GM19395 (cell line): ENCODE data around the gene FOXL3.
"Not testable (repeated sequence)": the region's sequence is repeated elsewhere in the genome, so short reads cannot be mapped to it uniquely, and the experiment has no call there.

Experiments
- ATAC-seq: cut with Tn5 transposase; IDR thresholded peaks from one replicate; pipeline ENCODE4 v1.9.1; 2021; ENCODE audit warnings: mild to moderate bottlenecking, moderate library complexity; ENCODE audit not compliant: unreplicated experiment

FOXL3 gene

GRCh38 chr7:289756-290553 is at the start of gene FOXL3:
Gene FOXL3, plus strand, starts transcription at chr7:290170. Its CDS starts 0 bp downstream, at chr7:290170.
- no peak for ATAC-seq

- ATAC-seq, result no peak
Observed at GRCh38 chr7:240887-241421, 49.0 kb upstream of the FOXL3 start.

- no peak for ATAC-seq
Observed at GRCh38 chr7:241513-241912, 48.5 kb upstream of the FOXL3 start.

- not testable (repeated sequence) for ATAC-seq
Observed at GRCh38 chr7:242826-243579, 47.0 kb upstream of the FOXL3 start.

GRCh38 chr7:243580-243978 is 46.4 kb upstream of the FOXL3 start:
- not testable (repeated sequence) for ATAC-seq

DNA sequence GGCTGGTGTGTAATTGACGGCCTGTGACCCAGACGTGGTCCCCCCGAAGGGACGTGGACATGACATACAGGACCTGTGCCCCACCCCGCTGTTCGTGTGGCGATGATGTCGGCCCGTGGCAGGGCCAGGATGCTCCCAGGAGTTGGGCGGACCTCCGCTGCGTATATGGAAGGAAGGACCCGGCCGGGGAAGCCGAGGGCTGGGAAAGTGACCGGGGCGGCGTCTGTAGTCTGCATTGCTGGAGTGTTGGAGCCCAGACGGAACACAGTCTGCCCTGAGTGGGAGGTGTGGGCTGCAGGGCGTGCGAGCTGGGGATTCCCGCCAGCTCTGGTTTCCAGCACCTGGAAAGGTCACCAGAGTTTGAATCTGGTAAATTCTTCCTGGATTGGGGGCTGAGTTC is 45.0 kb upstream of the FOXL3 start:
- ATAC-seq, result no peak

DNA sequence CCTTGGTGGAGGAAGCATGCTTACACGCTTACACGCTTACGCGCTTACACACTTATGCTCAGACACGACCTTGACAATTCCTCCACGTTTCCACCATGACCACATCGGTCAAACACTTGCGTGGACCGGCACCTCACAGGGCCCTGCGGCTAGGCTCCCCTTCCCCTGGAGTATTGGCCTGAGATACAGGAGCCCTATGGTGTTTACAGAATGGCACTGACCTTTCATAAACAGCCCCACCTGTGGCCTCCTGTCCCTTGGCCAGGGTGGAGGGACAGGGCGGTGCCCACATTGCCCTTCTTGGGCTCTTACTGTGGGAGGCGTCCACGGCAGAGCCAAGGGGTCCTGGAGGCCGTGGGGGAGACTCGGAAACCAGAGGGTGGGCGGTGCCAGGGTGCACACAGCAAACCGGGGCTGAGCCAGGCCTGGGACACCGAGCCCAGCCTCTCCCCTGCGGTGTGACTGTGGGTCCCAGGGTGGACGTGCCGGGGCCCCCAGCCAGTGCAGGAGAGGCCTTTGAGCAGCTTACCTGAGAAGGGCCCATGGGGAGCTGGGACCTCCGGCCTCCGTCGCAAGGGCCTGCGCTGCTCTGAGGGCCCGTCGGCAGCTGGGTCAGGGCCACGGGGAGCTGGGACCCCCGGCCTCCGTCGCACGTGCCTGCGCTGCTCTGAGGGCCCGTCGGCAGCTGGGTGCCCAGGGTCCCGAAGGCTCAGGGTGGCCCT is 44.2 kb upstream of the FOXL3 start:
- no peak for ATAC-seq

DNA sequence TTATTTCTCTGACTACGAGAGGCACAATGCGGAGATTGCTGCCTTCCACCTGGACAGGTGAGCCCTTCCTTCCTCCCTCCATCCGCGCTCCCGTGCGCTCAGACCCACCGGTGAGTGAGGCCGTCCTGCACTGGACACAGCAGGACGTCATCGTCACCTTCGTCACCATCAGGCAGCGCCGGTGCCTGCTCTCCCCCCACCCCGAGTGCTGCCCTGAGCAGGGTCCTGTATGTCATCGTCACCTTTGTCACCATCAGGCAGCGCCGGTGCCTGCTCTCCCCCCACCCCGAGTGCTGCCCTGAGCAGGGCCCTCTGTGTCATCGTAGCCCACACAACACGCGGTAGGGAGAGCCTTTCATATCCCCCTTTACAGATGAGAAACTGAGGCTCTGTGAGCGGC is 43.5 kb upstream of the FOXL3 start:
- ATAC-seq, result no peak

DNA sequence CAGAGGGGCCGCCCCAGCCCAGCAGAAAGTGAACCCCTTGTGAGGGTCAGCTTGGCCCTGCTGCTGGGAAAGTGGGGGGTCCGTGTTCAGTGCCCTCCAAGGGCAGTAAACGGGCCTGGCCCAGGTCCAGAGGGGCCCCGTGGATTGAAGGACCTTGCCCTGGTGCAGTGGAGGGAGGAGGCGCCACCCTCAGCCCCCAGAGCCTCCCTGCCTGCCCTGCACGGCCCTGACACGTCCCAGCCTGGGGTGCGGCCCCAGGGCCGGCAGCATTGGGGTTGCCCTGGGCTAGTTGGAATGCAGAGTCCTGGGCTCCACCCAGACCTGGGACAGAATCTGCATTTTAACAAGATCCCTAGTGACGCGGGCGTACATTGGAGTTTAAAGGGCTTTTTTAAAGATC is 42.8 kb upstream of the FOXL3 start:
- ATAC-seq, result no peak

GRCh38 chr7:247636-248035 is 42.3 kb upstream of the FOXL3 start:
- ATAC-seq, result no peak

DNA sequence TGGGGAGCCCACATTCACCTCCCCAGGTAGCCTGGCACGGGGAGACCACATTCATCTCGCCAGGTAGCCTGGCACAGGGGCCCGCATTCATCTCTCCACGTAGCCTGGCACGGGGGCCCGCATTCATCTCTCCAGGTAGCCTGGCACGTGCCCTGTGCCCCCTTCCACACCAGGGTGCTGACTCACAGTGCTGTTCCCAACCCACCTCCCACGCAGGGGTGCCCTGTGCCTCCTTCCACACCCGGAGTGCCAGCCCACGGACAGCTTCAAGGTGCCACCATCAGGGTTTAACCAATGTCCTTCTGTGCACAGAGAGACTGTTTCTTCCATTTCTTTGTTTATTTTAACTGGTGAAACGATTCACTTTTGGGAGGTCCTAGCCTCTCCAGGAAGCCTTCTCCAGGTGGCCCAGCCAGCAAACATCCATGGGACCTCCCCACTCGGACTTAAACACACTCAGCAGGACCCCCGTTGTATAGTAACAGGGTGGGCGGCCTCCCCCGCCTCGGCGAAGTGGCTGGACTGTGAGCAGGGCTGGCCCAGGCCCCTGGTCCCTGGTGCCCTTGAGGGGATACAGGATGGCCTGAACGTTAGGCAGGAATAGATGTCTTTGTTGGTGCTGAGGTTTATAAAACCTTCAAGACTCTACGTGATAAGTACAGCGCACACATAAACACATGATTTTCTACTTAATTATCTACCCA is 41.1 kb upstream of the FOXL3 start:
- ATAC-seq, result no peak

DNA sequence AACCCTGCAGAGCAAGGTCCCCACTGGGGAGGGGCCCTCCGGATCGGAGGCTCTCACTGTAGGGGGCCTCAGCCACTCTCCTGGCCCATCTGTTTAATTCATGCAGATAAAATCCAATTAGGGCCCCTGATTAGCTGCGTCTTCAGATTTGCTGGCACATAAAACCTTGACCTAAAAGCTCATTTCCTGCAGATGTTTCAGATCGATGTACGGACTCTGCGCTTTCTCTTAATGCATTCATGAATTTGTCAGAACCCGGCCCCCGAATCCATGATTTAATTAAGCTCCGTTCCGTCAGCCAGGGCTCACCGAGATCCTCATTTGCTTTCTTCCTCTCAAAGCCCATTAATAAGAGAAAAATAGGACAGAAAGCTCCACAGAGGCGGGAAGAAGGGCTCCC is 40.0 kb upstream of the FOXL3 start:
- ATAC-seq, result no peak

- ATAC-seq, result no peak
Observed at GRCh38 chr7:250523-250922, 39.4 kb upstream of the FOXL3 start.

DNA sequence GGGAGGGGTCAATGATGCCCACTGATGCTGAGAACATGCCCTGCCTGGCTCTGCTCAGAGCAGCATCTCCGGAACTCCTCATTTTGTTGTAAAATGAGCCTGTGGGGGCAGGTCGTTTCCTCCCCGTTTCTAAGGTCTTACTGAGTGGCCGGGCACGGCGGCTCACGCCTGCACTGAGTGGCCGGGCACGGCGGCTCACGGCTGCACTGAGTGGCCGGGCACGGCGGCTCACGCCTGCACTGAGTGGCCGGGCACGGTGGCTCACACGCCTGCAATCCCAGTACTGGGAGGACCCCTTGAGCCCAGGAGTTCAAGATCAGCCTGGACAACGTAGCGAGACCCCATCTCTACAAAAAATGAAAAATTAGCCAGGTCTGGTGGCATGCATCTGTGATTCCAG is 39.0 kb upstream of the FOXL3 start:
- no peak for ATAC-seq

- ATAC-seq, result no peak
Observed at GRCh38 chr7:251446-252175, 38.4 kb upstream of the FOXL3 start.

- no peak for ATAC-seq
Observed at GRCh38 chr7:252216-252965, 37.6 kb upstream of the FOXL3 start.

DNA sequence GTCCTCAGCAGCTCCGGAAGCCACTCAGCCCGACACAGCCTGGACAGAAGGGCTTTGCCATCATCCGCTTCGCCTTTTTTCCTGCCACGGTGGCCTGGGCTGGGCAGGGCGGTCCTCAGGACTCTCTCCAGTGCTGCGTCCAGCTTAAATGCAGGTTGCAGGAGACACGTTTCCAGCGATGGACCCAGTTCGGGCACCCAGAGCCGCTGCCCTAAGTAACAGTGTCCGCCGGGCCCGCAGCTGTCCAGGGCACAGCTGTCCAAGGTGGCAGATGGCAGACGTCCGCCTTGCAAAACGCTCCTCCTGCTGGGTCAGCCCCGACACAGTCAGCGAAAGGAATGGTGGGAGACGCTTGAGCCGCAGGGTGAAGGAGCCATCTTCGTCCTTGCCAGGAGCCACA is 37.0 kb upstream of the FOXL3 start:
- ATAC-seq, result no peak

DNA sequence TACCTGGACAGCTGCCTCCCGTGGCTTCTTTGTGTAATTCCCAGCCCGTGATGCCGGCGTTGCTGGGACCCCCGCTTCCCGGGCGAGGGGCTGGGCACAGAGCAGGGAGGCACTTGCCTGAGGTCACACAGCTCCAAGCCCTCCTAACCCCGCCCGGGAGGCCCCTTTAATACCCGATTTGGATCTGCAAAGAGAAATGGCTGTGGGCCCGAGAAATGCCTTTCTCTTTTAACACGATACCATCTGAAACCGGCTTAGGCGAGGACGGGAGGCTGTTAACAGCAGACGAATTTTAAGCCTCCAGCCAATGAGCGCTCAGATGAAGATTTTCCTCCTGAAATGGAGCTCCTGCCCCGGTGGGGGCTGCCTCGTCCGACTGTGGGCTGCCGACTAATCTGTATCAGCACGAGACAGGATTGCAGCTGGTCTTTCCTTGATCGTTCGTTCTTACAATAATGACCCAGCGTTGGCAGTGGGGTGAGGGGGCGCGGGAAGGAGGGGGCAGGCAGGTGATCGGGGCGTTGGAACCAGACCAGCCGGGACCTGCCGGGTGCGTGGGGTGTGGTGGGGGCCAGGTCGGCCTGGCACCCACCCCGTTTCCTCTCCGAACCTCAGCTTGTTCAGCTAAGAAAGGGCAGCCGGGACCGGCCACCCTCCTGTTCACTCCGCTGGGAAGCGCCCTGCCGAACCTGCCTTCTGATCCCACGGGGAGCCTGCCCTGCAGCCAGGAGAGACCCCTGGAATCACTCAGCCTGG is 36.2 kb upstream of the FOXL3 start:
- ATAC-seq, result no peak
